GM12874 (cell line): ENCODE measurements around the gene DEPDC1B.

Experiments
- TF ChIP-seq, protein P1 (sequence below): IDR thresholded peaks from 2 replicates; pipeline ENCODE4 v1.5.1; 2011; ENCODE audit warnings: low read depth, mild to moderate bottlenecking, control low read depth, low read length, moderate library complexity; ENCODE audit not compliant: insufficient read depth

The DEPDC1B gene

DNA sequence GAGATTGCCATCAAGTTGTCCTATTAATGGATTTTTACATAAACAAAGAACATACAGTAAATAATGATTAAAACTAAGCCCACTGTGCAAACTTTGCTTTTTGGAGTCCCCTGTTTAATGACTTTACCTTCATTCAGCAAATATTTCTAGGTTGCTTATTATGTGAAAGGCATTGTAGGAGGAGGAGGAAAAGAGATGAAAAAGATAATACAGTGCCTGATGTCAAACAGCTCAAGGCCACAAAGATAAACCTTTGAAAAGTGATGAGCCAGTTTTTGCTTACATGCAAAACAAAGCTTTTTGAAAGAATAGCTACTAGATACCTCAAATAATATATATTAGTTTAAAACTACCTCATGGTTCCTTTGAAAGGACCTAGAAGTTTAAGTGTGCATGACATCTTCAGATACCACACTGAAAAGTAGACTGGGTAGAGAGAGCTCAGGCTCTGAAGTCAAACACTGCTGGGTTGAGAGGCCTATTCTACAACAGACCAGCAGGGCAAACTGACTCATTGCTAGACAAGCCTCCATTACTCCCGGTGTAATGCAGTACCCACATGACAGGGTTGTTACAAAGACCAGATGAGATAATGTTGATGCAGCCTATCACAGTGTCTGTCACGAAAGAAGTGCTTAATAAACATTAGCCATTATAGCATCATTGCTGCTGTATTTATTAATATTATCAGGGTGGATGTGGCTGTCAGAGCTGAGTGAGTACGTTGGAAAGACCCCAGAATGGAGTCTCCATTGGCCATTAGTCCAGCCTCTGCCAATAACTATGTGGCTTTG is 11.8 kb downstream of the DEPDC1B start:
- TF ChIP-seq, protein P1, sequence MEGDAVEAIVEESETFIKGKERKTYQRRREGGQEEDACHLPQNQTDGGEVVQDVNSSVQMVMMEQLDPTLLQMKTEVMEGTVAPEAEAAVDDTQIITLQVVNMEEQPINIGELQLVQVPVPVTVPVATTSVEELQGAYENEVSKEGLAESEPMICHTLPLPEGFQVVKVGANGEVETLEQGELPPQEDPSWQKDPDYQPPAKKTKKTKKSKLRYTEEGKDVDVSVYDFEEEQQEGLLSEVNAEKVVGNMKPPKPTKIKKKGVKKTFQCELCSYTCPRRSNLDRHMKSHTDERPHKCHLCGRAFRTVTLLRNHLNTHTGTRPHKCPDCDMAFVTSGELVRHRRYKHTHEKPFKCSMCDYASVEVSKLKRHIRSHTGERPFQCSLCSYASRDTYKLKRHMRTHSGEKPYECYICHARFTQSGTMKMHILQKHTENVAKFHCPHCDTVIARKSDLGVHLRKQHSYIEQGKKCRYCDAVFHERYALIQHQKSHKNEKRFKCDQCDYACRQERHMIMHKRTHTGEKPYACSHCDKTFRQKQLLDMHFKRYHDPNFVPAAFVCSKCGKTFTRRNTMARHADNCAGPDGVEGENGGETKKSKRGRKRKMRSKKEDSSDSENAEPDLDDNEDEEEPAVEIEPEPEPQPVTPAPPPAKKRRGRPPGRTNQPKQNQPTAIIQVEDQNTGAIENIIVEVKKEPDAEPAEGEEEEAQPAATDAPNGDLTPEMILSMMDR = peak; percentile 45; the same call in 1 of the 2 replicates

DNA sequence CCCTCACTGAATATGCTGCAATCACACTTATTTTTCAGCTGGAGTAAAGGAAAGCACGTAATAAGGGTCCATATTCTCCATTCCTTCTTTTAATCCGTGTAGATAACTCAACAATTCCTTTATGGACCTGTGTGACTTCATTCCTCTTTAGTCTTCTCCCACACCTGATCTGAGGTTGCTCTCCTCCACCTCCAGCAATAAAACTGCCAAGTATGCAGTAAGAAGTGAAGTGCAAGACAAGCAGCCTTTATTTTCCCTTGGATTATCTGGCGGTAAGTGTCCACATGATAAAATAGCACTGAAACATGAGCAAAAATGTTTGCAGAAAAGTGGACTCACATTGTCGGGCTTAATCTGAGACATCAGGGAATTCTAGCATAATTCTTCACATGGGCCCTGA is 13.8 kb downstream of the DEPDC1B start:
- TF ChIP-seq, protein P1 = no peak

DNA sequence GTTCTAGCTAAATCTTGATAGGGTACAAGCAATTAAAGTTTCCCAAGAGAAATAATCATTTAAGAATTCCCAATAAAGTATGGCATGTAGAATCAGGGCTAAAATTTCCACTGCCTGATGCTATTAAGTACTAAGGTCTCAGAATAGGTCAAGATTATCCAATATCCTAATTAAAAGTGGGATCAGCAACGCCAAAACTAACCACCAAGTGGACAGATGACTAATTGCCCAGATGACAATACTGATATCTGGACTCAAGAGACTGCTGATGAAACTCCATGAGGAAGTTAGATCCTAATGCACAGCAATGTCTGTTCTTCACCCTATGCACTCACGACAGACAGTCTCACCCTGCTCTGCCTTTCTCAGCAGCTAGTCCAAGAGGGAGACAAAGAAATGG is 14.3 kb downstream of the DEPDC1B start:
- TF ChIP-seq, protein P1 = no peak

DNA sequence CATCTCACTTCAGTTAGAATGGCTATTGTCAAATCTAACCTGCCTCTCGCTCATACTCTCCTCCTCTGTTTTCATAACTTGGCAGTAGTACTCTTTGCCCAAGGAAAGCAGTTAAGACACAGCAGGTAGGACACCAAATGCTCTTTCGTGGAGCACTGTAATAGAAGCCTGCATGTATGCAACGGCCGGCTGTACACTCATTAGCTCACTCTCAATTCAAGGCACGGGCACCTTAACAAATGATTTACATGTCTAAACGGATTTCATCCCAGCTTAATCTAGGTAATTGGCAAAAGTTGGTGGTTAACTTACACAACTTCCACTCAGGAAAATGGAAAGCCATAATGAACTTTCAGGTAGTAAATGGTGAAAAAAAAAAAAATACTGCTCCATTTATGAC is 14.9 kb downstream of the DEPDC1B start:
- TF ChIP-seq, protein P1 = no peak

DNA sequence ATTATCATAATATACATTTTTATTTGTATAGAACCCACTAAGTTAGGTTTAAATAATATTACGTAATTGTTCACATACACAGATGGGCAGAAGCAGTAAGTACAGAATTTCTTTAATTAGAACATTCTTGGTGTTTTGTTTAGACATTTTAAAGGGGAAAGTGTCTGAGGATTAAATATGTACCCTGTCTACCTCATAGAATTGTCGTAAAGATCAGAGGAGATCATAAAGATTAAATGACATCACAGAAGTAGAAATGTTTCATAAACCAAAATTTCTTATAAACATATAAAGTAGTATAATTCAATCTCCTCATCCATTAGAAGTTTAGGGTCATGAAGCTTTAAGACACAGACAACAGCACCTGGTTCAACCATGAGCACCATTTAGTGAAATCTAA is 20.1 kb downstream of the DEPDC1B start:
- TF ChIP-seq, protein P1 = no peak

DNA sequence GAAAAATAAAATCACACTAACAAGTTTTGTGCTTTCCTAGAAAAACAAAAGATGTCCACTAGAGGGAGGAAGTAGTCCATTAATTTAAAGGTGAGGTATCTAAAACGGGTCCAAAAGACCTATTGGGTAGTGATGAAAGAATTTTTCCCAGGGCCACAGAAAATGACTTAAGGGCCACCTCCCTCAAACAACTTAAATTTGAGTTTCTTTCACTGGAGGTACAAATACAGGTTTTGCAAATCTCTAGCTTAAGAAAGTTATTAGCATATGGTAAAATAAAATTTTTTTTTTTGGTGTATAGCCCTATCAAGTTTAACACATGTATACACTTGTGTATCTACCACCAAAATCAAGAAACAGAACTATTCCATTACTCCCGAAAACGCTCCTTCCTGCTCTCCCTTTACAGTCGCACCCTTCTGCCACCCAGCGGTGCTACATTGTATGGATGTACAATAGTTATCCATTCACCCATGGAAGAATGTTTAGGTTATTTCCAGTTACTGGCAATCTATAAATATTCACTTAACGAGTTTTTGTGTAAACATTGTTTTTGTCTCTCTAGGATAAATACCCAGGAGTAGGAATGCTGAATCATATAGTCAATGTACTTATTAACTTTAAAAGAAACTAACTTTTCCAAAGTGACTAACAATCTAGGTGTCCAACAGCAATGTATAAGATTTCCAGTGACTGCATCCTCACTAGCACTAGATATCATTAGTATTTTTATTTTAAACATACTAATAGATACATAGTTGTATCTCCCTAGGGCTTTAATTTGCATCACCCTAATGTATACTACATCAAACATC is 21.9 kb downstream of the DEPDC1B start:
- TF ChIP-seq, protein P1 = peak; percentile 23; the same call in 1 of the 2 replicates

DNA sequence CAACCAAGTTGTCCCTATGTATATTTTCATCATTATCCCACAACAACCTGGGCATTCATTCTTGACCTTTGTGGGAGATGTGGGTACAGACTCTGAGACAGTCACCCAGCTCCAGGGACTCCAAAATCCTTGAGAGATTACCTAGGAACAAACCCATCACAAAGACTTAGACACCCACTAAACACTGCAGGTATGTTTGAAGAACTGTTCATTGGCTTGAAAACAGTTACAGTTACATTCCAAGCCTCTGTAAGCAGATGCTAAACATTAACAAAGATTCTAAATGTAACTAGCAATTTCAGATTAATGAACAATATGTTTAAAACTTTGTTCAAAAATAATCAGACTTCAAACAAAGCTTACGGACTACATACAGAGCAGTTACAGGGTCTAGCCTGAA is 24.7 kb downstream of the DEPDC1B start:
- TF ChIP-seq, protein P1 = no peak
